DND-41 (cell line): Measurements from ENCODE around the gene GTF3C1.

ENCODE experiments used
- EZH2 ChIP-seq: IDR thresholded peaks from 3 replicates; pipeline ENCODE4 v1.6.1; 2012; ENCODE audit warnings: borderline replicate concordance, low read depth, mild to moderate bottlenecking, moderate library complexity, low read length, inconsistent platforms; ENCODE audit not compliant: severe bottlenecking
- TF ChIP-seq, protein P1 (sequence below): IDR thresholded peaks from 2 replicates; pipeline ENCODE4 v1.5.1; 2012; ENCODE audit warnings: borderline replicate concordance, low read length, moderate library complexity, mild to moderate bottlenecking; ENCODE audit not compliant: poor library complexity, severe bottlenecking; ENCODE audit errors: extremely low read depth

- TF ChIP-seq, protein P1, sequence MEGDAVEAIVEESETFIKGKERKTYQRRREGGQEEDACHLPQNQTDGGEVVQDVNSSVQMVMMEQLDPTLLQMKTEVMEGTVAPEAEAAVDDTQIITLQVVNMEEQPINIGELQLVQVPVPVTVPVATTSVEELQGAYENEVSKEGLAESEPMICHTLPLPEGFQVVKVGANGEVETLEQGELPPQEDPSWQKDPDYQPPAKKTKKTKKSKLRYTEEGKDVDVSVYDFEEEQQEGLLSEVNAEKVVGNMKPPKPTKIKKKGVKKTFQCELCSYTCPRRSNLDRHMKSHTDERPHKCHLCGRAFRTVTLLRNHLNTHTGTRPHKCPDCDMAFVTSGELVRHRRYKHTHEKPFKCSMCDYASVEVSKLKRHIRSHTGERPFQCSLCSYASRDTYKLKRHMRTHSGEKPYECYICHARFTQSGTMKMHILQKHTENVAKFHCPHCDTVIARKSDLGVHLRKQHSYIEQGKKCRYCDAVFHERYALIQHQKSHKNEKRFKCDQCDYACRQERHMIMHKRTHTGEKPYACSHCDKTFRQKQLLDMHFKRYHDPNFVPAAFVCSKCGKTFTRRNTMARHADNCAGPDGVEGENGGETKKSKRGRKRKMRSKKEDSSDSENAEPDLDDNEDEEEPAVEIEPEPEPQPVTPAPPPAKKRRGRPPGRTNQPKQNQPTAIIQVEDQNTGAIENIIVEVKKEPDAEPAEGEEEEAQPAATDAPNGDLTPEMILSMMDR: no peak
- no peak for TF ChIP-seq EZH2
Observed at GRCh38 chr16:27441276-27441675, 108.4 kb downstream of the GTF3C1 start.
